Bronchial epithelial cell (primary cell): ENCODE data around the gene AP2A1. TPM values are rescaled to one million over a fixed set of nuclear protein-coding genes. Genes with fewer than 3 reads are reported as not detected.
A peak's percentile ranks its signal among the peaks of the same experiment; 100 is the strongest.

Source experiments
- DNase-seq: peaks from one replicate; pipeline ENCODE4 v3.0.0-alpha.2; 2010; ENCODE audit warnings: low read depth
- FAIRE-seq: peaks from 2 replicates; lab custom pipeline; 2011; peaks lifted over from hg19 to GRCh38; lab: Jason Lieb, UNC
- H3K27me3 ChIP-seq: 2 replicates; pipeline ENCODE4 v1.5.1; 2011; ENCODE audit warnings: low read length; ENCODE audit not compliant: control insufficient read depth, insufficient read depth
- H3K36me3 ChIP-seq: 2 replicates; pipeline ENCODE4 v1.5.1; 2011; ENCODE audit warnings: low read length; ENCODE audit not compliant: control insufficient read depth, insufficient read depth
- H3K4me3 ChIP-seq: 2 replicates; pipeline ENCODE4 v1.5.1; 2011; ENCODE audit warnings: mild to moderate bottlenecking, low read depth, low read length, control low read depth
- total RNA-seq: library from RNA; depleted of rRNA; stranded (reverse); fragments of >200 nt; gene quantifications from 2 replicates; pipeline ENCODE4 v1.2.1, GENCODE V29; 2014
- TF ChIP-seq, protein P1 (sequence below): IDR thresholded peaks from 2 replicates; pipeline ENCODE4 v1.5.1; 2011; ENCODE audit warnings: mild to moderate bottlenecking, moderate library complexity, low read length, control low read depth, inconsistent platforms; ENCODE audit not compliant: insufficient read depth, severe bottlenecking

Gene AP2A1
- total RNA-seq, 1 donor from 2014 or later: 25.5 TPM

- Histone ChIP-seq H3K36me3 (no peaks in the 10 kb centered on the region), H3K4me3 (no peak overlapping the region), H3K27me3 (no peaks in the 10 kb centered on the region)
- no peak for FAIRE-seq
- peak; percentile 15 for DNase-seq
- TF ChIP-seq, protein P1, sequence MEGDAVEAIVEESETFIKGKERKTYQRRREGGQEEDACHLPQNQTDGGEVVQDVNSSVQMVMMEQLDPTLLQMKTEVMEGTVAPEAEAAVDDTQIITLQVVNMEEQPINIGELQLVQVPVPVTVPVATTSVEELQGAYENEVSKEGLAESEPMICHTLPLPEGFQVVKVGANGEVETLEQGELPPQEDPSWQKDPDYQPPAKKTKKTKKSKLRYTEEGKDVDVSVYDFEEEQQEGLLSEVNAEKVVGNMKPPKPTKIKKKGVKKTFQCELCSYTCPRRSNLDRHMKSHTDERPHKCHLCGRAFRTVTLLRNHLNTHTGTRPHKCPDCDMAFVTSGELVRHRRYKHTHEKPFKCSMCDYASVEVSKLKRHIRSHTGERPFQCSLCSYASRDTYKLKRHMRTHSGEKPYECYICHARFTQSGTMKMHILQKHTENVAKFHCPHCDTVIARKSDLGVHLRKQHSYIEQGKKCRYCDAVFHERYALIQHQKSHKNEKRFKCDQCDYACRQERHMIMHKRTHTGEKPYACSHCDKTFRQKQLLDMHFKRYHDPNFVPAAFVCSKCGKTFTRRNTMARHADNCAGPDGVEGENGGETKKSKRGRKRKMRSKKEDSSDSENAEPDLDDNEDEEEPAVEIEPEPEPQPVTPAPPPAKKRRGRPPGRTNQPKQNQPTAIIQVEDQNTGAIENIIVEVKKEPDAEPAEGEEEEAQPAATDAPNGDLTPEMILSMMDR: no peak
Measured at GRCh38 chr19:49758292-49758691, 8.5 kb upstream of the AP2A1 start.

DNA sequence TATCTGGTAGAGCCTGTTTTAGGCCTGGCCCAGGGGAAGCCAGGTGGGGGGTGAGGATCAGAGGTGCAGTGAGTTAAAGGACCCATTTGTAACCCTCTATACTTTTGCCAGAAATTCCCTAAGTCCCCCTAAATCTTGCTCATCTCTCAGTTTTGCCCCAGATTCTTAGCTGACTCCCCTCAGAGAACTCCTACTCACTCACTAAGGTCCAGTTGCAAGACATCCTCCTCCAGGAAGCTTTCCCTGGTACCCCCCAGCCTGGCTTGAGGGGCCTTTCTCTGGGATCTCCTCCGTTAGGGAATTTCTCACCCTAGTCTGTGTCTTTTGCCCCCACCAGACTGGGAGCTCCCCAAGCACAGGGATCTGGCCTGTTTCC is 5.6 kb upstream of the AP2A1 start:
- no peak for DNase-seq
- H3K4me3 ChIP-seq: no peak overlapping the region
- no peak for FAIRE-seq
- H3K36me3 ChIP-seq: no peaks in the 10 kb centered on the region
- TF ChIP-seq, protein P1: no peak
- H3K27me3 ChIP-seq: no peaks in the 10 kb centered on the region

DNA sequence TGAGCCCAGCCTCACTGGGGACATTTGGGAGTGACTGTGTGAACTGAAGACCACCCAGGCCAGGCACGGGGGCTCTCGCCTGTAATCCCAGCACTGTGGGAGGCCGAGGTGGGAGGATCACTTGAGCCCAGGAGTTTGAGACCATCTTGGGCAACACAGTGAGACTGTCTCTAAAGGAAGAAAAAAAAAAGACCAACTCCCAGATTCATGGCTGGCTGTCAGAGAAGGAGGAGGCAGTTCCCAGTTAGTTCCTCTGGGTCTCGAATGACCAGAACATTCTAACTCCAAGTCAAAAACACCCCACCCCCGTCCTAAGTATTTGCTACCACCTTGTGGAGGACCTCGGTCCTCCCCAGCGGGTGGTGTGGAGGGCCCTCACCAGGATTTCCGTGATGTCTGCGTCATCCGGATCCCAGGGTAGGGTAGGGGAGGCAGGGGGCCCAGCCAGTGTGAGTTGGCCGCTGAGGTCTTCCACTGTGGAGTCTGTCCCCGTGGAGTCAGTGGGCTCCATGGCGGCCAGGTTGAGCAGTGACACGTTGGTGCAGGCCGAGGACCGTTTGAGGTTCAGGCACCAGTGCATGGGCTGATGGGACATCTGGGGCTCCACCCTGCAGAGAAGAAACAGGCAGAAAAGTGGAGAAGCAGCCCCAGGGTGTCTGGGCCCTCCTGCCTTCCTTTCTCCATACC is 5.0 kb upstream of the AP2A1 start:
- FAIRE-seq (no peak), DNase-seq (no peak)
- Histone ChIP-seq H3K4me3 (no peak overlapping the region), H3K36me3 (no peaks in the 10 kb centered on the region), H3K27me3 (no peaks in the 10 kb centered on the region)
- TF ChIP-seq, protein P1: no peak

DNA sequence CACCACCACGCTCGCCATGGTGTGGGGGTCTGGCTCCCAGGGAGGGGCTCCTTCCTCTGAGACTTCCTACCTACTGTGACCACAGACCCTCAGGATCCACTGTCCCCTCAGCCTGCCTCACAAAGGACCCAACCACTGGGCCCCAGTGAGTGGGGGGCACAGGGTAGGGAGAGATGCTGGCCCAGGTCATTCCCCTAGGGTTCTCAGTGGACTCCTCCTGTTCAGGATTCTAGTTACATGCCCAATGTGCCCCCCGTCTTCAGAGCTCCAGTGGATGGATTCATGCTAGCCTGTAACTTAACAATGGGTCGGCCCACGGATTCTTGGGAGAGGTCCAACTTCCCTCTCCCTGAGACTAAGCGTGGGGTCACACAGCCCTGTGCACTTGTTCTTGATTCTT is 3.6 kb upstream of the AP2A1 start, which contains the start of gene TSKS:
Gene TSKS, minus strand, starts transcription at position 77 of the 400 bp plus-strand sequence. Its CDS starts 59 bp downstream, at position 18.
- H3K4me3 ChIP-seq: no peak within 1 kb of the TSS
- DNase-seq: no peak
- H3K27me3 ChIP-seq: no peaks in the 10 kb centered on the region
- H3K36me3 ChIP-seq: no peaks in the 10 kb centered on the region
- TF ChIP-seq, protein P1: no peak
- FAIRE-seq: no peak

- no peak for FAIRE-seq
- DNase-seq: no peak
- TF ChIP-seq, protein P1: no peak
- Histone ChIP-seq H3K36me3 (no peaks in the 10 kb centered on the region), H3K4me3 (no peak overlapping the region), H3K27me3 (no peaks in the 10 kb centered on the region)
Measured at GRCh38 chr19:49764341-49764740, 2.5 kb upstream of the AP2A1 start.
